HG03280 (cell line): ENCODE data around the gene SYT8.
A peak's percentile ranks its signal among the peaks of the same experiment; 100 is the strongest.

ENCODE experiments used
- ATAC-seq: cut with Tn5 transposase; IDR thresholded peaks from one replicate; pipeline ENCODE4 v1.9.1; 2021; ENCODE audit warnings: mild to moderate bottlenecking, moderate library complexity; ENCODE audit not compliant: unreplicated experiment

The SYT8 gene

GRCh38 chr11:1844221-1845094 is 9.7 kb downstream of the SYT8 start:
- no peak for ATAC-seq

- no peak for ATAC-seq
Observed at GRCh38 chr11:1845095-1845429, 10.3 kb downstream of the SYT8 start.

- ATAC-seq = no peak
Observed at GRCh38 chr11:1845561-1846452, 11.0 kb downstream of the SYT8 start.

- ATAC-seq = no peak
Observed at GRCh38 chr11:1846453-1846932, 11.7 kb downstream of the SYT8 start.

- no peak for ATAC-seq
Observed at GRCh38 chr11:1847006-1847735, 12.4 kb downstream of the SYT8 start.

- no peak for ATAC-seq
Observed at GRCh38 chr11:1847926-1848639, 13.3 kb downstream of the SYT8 start.

- no peak for ATAC-seq
Observed at GRCh38 chr11:1848640-1849430, 14.0 kb downstream of the SYT8 start.

GRCh38 chr11:1851468-1852180 is 16.8 kb downstream of the SYT8 start:
- ATAC-seq = no peak

GRCh38 chr11:1852271-1852876 is 17.6 kb downstream of the SYT8 start:
- ATAC-seq = peak; percentile 0

GRCh38 chr11:1852877-1853276 is 18.1 kb downstream of the SYT8 start, which contains the start of gene LSP1:
TSS of gene LSP1 (plus strand) at chr11:1853084. CDS start at chr11:1853145, 61 bp downstream.
- ATAC-seq = peak; percentile 53

- no peak for ATAC-seq
Observed at GRCh38 chr11:1853376-1854131, 18.8 kb downstream of the SYT8 start.

- peak; percentile 18 for ATAC-seq
Observed at GRCh38 chr11:1854132-1854948, 19.6 kb downstream of the SYT8 start.

GRCh38 chr11:1854949-1855885 is 20.4 kb downstream of the SYT8 start:
- ATAC-seq = peak; percentile 23

GRCh38 chr11:1855886-1856265 is 21.1 kb downstream of the SYT8 start:
- no peak for ATAC-seq

- no peak for ATAC-seq
Observed at GRCh38 chr11:1856306-1857005, 21.7 kb downstream of the SYT8 start.
